Panc1 (cell line): Measurements from ENCODE around the gene IL1RAP. TPM values are rescaled to one million over a fixed set of nuclear protein-coding genes. Genes with fewer than 3 reads are reported as not detected.

Experiments used
- ATAC-seq: fragments of 200-7000 bp; cut with Tn5 transposase; 2 replicates; pipeline ENCODE4 v1.9.1; 2020; ENCODE audit warnings: mild to moderate bottlenecking, moderate library complexity
- BruUV-seq: library from RNA; stranded (reverse); fragments of 400-500 nt; replicated peaks from 2 replicates; lab custom pipeline; 2021; lab: Mats Ljungman, UMichigan
- CTCF ChIA-PET: fragments of 300-600 bp; sonication (Branson Sonifier 250); formaldehyde crosslinking; loops from one replicate; lab custom pipeline; 2022; ENCODE audit warnings: antibody characterized with exemption; lab: Charles Lee
- POLR2A ChIA-PET: fragments of 300-600 bp; sonication (Branson Sonifier 250); formaldehyde crosslinking; loops from one replicate; lab custom pipeline; 2022; ENCODE audit warnings: antibody characterized with exemption; lab: Charles Lee
- DNase-seq: peaks from one replicate; pipeline ENCODE4 v3.0.0-alpha.2; 2010; ENCODE audit warnings: low read depth, low spot score
- H3K27ac ChIP-seq: 2 replicates; pipeline ENCODE4 v1.5.1; 2011; ENCODE audit warnings: mild to moderate bottlenecking, low read length, inconsistent platforms
- H3K27me3 ChIP-seq: fragments of 200-500 bp; sonication (Bioruptor generic); 2 replicates; pipeline ENCODE4 v1.6.0; 2014; ENCODE audit warnings: low read length, inconsistent platforms; ENCODE audit not compliant: control insufficient read depth, insufficient read depth
- H3K36me3 ChIP-seq: fragments of 200-500 bp; sonication (Bioruptor generic); 2 replicates; pipeline ENCODE4 v1.5.1; 2014; ENCODE audit warnings: inconsistent platforms, mild to moderate bottlenecking, low read length, moderate library complexity; ENCODE audit not compliant: control insufficient read depth, insufficient read depth
- H3K4me1 ChIP-seq: 2 replicates; pipeline ENCODE4 v1.5.1; 2011; ENCODE audit warnings: inconsistent platforms, mild to moderate bottlenecking, low read length, moderate library complexity; ENCODE audit not compliant: control insufficient read depth, insufficient read depth
- H3K4me3 ChIP-seq, 2 experiments: 2 replicates each; pipeline ENCODE4 v1.5.1; 2011 to 2012; ENCODE audit warnings: low read depth in 2 of 2, low read length in 2 of 2, mild to moderate bottlenecking in 2 of 2, inconsistent platforms in 1 of 2, moderate library complexity in 1 of 2
- H3K9me3 ChIP-seq: fragments of 200-500 bp; sonication (Bioruptor generic); 2 replicates; pipeline ENCODE4 v1.5.1; 2014; ENCODE audit warnings: low read depth, mild to moderate bottlenecking, inconsistent platforms, low read length, moderate library complexity; ENCODE audit not compliant: control insufficient read depth, insufficient read depth
- CTCF ChIP-seq: fragments of 450-650 bp; IDR thresholded peaks from 2 replicates; pipeline ENCODE4 v1.5.1; 2017; ENCODE audit warnings: mild to moderate bottlenecking
- POLR2AphosphoS5 ChIP-seq: IDR thresholded peaks from 2 replicates; pipeline ENCODE4 v1.6.1; 2012; ENCODE audit warnings: mild to moderate bottlenecking, low read depth, low read length, moderate library complexity
- REST ChIP-seq, 2 experiments: IDR thresholded peaks; 2 replicates each; pipeline ENCODE4 v1.6.1; 2011 to 2012; ENCODE audit warnings: low read depth in 2 of 2, control low read depth in 1 of 2, low read length in 1 of 2, mild to moderate bottlenecking in 1 of 2, moderate library complexity in 1 of 2; ENCODE audit not compliant: insufficient read depth in 1 of 2
- SIN3A ChIP-seq: IDR thresholded peaks from 2 replicates; pipeline ENCODE4 v1.6.1; 2012; ENCODE audit warnings: low read depth, mild to moderate bottlenecking, low read length, moderate library complexity, borderline replicate concordance; ENCODE audit not compliant: insufficient read depth
- TCF7L2 ChIP-seq: IDR thresholded peaks from 2 replicates; pipeline ENCODE4 v1.6.1; 2011; ENCODE audit warnings: mild to moderate bottlenecking, low read depth, low read length, inconsistent platforms
- in situ Hi-C: cut with HindIII; loops from 2 replicates; pipeline ENCODE4 v1.10.0; 2016; ENCODE audit warnings: low sequenced_read_pairs, low pct_unique_long_range_greater_than_20kb
- intact Hi-C: fragments of 100-400 bp; cut with micrococcal nuclease; formaldehyde crosslinking; loops from one replicate; pipeline ENCODE4 v1.10.0; 2022; ENCODE audit not compliant: unreplicated experiment
- total RNA-seq: library from RNA; stranded (reverse); gene quantifications from one replicate; pipeline ENCODE4 v1.2.1, GENCODE V29; 2021; ENCODE audit not compliant: unreplicated experiment

The IL1RAP gene
- total RNA-seq, 1 experiment from 2014 or later: 5.2 TPM

- no peaks in the 10 kb centered on the region for H3K27me3 ChIP-seq
- BruUV-seq: no TSS peak
- no peak overlapping the region for H3K27ac ChIP-seq
- intact Hi-C loops (no loop called here), in situ Hi-C loops (no loop called here)
- ATAC-seq (no peak), DNase-seq (no peak)
- no peaks in the 10 kb centered on the region for H3K36me3 ChIP-seq
- no peak overlapping the region for H3K4me3 ChIP-seq
- H3K9me3 ChIP-seq: no peaks in the 10 kb centered on the region
- ChIA-PET POLR2A (interaction anchor here (0.6 kb wide), 1 partner anchor 23 kb away, joined by 8 read pairs; no protein-coding TSS in a partner anchor), CTCF (no interaction called here)
- no peaks in the 10 kb centered on the region for H3K4me1 ChIP-seq
- no peak for TF ChIP-seq POLR2AphosphoS5
- no peak for TF ChIP-seq REST (IDR thresholded peaks at IDR 0.05; ENCODE audit: insufficient read depth in 1 of 2, low read depth in 2 of 2, low read length in 1 of 2)
- no peak for TF ChIP-seq TCF7L2
- no peak for TF ChIP-seq CTCF
- TF ChIP-seq SIN3A: no peak
These were observed 29.0 kb downstream of the IL1RAP start for GRCh38 chr3:190542846-190543245.

GRCh38 chr3:190543671-190544070, 29.8 kb downstream of the IL1RAP start:
- ChIA-PET POLR2A (no interaction called here), CTCF (no interaction called here)
- Histone ChIP-seq H3K27ac (no peak overlapping the region), H3K4me1 (no peaks in the 10 kb centered on the region), H3K4me3 (no peak overlapping the region), H3K27me3 (no peaks in the 10 kb centered on the region), H3K36me3 (no peaks in the 10 kb centered on the region), H3K9me3 (no peaks in the 10 kb centered on the region)
- no peak for TF ChIP-seq TCF7L2
- TF ChIP-seq POLR2AphosphoS5: no peak
- no peak for TF ChIP-seq SIN3A
- TF ChIP-seq CTCF: no peak
- no peak for TF ChIP-seq REST (IDR thresholded peaks at IDR 0.05; ENCODE audit: insufficient read depth in 1 of 2, low read depth in 2 of 2, low read length in 1 of 2)
- DNase-seq (no peak), ATAC-seq (no peak)
- in situ Hi-C loops (no loop called here), intact Hi-C loops (no loop called here)
- no TSS peak for BruUV-seq
